SK-N-SH treated with all-trans-retinoic acid at 6 μM for 48 hours (cell line): Measurements from ENCODE around the gene SERGEF.

ENCODE experiments used
- ATAC-seq: fragments of 200-7000 bp; cut with Tn5 transposase; 3 replicates; pipeline ENCODE4 v1.9.1; 2020; ENCODE audit warnings: mild to moderate bottlenecking, moderate library complexity
- ARNTL ChIP-seq: fragments of 450-650 bp; formaldehyde crosslinking; IDR thresholded peaks from 2 replicates; pipeline ENCODE4 v1.5.0; 2020; ENCODE audit warnings: low read depth, mild to moderate bottlenecking, moderate library complexity, borderline replicate concordance
- CSDC2 ChIP-seq: fragments of 250-450 bp; sonication (Bioruptor Pico); IDR thresholded peaks from 2 replicates; pipeline ENCODE4 v1.5.0; 2020; ENCODE audit warnings: mild to moderate bottlenecking, moderate library complexity
- ESRRG ChIP-seq: fragments of 250-450 bp; sonication (Bioruptor Pico); IDR thresholded peaks from 2 replicates; pipeline ENCODE4 v1.6.1; 2021; ENCODE audit warnings: mild to moderate bottlenecking
- ISL1 ChIP-seq: fragments of 250-450 bp; sonication (Bioruptor Pico); IDR thresholded peaks from 2 replicates; pipeline ENCODE4 v2.1.2; 2022; ENCODE audit warnings: mild to moderate bottlenecking, moderate library complexity
- OSR1 ChIP-seq: fragments of 250-450 bp; sonication (Bioruptor Pico); IDR thresholded peaks from 2 replicates; pipeline ENCODE4 v1.8.0; 2022; ENCODE audit warnings: moderate library complexity, mild to moderate bottlenecking, inconsistent platforms
- PPARA ChIP-seq: fragments of 250-450 bp; sonication (Bioruptor Pico); IDR thresholded peaks from 2 replicates; pipeline ENCODE4 v1.5.0; 2020; ENCODE audit warnings: mild to moderate bottlenecking, borderline replicate concordance
- RARB ChIP-seq: fragments of 250-450 bp; sonication (Bioruptor Pico); IDR thresholded peaks from 2 replicates; pipeline ENCODE4 v1.8.0; 2021; ENCODE audit warnings: mild to moderate bottlenecking, moderate library complexity
- SNAI2 ChIP-seq: fragments of 250-450 bp; sonication (Bioruptor Pico); IDR thresholded peaks from 2 replicates; pipeline ENCODE4 v1.5.0; 2020; ENCODE audit warnings: mild to moderate bottlenecking, moderate library complexity
- TCF4 ChIP-seq: fragments of 250-450 bp; sonication (Bioruptor Pico); IDR thresholded peaks from 2 replicates; pipeline ENCODE4 v1.8.0; 2021; ENCODE audit warnings: mild to moderate bottlenecking, moderate library complexity, borderline replicate concordance
- TOX ChIP-seq: fragments of 250-450 bp; sonication (Bioruptor Pico); IDR thresholded peaks from 2 replicates; pipeline ENCODE4 v1.8.0; 2021; ENCODE audit warnings: mild to moderate bottlenecking, moderate library complexity, borderline replicate concordance
- ZC3H10 ChIP-seq: fragments of 250-450 bp; sonication (Bioruptor Pico); IDR thresholded peaks from 2 replicates; pipeline ENCODE4 v1.5.1; 2021; ENCODE audit warnings: mild to moderate bottlenecking, moderate library complexity
- ZFP3 ChIP-seq: fragments of 250-450 bp; sonication (Bioruptor Pico); IDR thresholded peaks from 2 replicates; pipeline ENCODE4 v1.5.0; 2020; ENCODE audit warnings: mild to moderate bottlenecking, moderate library complexity
- ZFP30 ChIP-seq: fragments of 450-650 bp; formaldehyde crosslinking; IDR thresholded peaks from 2 replicates; pipeline ENCODE4 v1.5.0; 2022; ENCODE audit warnings: mild to moderate bottlenecking, moderate library complexity
- ZNF565 ChIP-seq: fragments of 450-650 bp; formaldehyde crosslinking; conservative IDR thresholded peaks from 2 replicates; pipeline ENCODE4 v1.5.0; 2020; ENCODE audit warnings: low read depth, mild to moderate bottlenecking, moderate library complexity
- ZNF70 ChIP-seq: fragments of 450-650 bp; formaldehyde crosslinking; IDR thresholded peaks from 2 replicates; pipeline ENCODE4 v1.5.0; 2020; ENCODE audit warnings: mild to moderate bottlenecking, moderate library complexity
- ZNF8 ChIP-seq: fragments of 450-650 bp; formaldehyde crosslinking; IDR thresholded peaks from 2 replicates; pipeline ENCODE4 v1.5.0; 2020; ENCODE audit warnings: mild to moderate bottlenecking, moderate library complexity
- TF ChIP-seq, protein P1 (sequence below): fragments of 250-450 bp; sonication (Bioruptor Pico); IDR thresholded peaks from 2 replicates; pipeline ENCODE4 v1.5.0; 2020; ENCODE audit warnings: mild to moderate bottlenecking, moderate library complexity
- TF ChIP-seq, protein P2 (sequence below): fragments of 250-450 bp; sonication (Bioruptor Pico); IDR thresholded peaks from 2 replicates; pipeline ENCODE4 v1.8.0; 2021; ENCODE audit warnings: low read depth, mild to moderate bottlenecking, moderate library complexity, borderline replicate concordance
- TF ChIP-seq, protein P3 (sequence below): fragments of 250-450 bp; sonication (Bioruptor Pico); IDR thresholded peaks from 2 replicates; pipeline ENCODE4 v1.5.1; 2021; ENCODE audit warnings: mild to moderate bottlenecking, moderate library complexity
- TF ChIP-seq, protein P4 (sequence below): fragments of 250-450 bp; sonication (Bioruptor Pico); IDR thresholded peaks from 2 replicates; pipeline ENCODE4 v1.5.1; 2020; ENCODE audit warnings: low read depth, mild to moderate bottlenecking, moderate library complexity

SERGEF gene

DNA sequence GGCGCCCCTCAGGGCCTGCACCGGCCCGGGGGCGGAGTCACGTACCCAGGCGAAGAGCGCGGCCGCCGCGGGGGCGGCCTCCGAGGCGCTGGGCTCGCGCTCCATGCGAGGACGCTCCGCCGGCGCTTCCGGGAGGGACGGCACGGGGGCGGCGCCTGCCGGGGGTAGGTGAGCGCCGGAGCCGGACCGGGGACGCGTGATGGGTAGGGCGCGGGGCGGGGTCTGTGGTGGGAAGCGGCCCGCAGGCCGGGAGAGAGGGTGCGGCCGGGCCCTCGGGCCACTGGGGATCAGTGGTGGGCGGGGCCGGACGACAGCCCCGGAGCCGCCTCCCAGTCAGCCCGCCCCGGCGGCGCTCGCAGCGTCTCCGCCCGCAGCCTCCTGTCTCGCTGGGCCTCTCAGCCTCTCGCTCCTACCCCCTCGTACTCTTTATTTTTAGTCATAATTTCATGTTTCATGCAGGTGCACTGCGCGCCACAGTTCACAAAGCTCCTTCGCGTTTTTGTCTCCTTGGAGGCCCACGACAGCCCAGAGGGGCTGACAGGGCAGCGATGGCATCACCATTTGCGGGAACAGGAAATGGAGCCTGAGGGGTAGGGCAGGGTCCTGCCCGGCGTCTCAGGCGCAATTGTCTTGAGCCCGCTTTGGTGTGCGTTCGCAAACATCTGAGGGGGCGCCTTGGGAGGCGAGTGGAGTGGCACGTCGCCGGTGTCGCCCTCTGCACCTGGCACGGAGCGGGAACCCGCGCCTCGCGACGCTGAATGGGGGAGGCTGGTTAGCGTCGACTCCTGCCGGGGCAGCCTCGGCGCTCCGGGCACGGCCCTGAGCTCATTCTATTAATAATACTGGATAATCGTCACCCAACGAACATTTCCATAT is at the start of gene SERGEF:
SERGEF (minus strand) TSS at position 142 of the 876 bp plus-strand sequence; CDS start at position 105, 37 bp downstream.
- ATAC-seq: peak; percentile 94
- TF ChIP-seq CSDC2 (CRISPR knock-in tag) (no peak), PPARA (CRISPR knock-in tag) (no peak), TCF4 (CRISPR knock-in tag) (no peak), ZNF565 (CRISPR knock-in tag) (no peak), ZNF70 (CRISPR knock-in tag) (no peak; the same call in 1 of the 2 replicates), ISL1 (CRISPR knock-in tag) (no peak), RARB (no peak), ZC3H10 (CRISPR knock-in tag) (no peak), TOX (CRISPR knock-in tag) (no peak), ARNTL (no peak), OSR1 (CRISPR knock-in tag) (no peak), ESRRG (CRISPR knock-in tag) (no peak), ZNF8 (CRISPR knock-in tag) (no peak)
- TF ChIP-seq, protein P1, sequence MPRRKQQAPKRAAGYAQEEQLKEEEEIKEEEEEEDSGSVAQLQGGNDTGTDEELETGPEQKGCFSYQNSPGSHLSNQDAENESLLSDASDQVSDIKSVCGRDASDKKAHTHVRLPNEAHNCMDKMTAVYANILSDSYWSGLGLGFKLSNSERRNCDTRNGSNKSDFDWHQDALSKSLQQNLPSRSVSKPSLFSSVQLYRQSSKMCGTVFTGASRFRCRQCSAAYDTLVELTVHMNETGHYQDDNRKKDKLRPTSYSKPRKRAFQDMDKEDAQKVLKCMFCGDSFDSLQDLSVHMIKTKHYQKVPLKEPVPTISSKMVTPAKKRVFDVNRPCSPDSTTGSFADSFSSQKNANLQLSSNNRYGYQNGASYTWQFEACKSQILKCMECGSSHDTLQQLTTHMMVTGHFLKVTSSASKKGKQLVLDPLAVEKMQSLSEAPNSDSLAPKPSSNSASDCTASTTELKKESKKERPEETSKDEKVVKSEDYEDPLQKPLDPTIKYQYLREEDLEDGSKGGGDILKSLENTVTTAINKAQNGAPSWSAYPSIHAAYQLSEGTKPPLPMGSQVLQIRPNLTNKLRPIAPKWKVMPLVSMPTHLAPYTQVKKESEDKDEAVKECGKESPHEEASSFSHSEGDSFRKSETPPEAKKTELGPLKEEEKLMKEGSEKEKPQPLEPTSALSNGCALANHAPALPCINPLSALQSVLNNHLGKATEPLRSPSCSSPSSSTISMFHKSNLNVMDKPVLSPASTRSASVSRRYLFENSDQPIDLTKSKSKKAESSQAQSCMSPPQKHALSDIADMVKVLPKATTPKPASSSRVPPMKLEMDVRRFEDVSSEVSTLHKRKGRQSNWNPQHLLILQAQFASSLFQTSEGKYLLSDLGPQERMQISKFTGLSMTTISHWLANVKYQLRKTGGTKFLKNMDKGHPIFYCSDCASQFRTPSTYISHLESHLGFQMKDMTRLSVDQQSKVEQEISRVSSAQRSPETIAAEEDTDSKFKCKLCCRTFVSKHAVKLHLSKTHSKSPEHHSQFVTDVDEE (CRISPR knock-in tag): no peak
- TF ChIP-seq, protein P2, sequence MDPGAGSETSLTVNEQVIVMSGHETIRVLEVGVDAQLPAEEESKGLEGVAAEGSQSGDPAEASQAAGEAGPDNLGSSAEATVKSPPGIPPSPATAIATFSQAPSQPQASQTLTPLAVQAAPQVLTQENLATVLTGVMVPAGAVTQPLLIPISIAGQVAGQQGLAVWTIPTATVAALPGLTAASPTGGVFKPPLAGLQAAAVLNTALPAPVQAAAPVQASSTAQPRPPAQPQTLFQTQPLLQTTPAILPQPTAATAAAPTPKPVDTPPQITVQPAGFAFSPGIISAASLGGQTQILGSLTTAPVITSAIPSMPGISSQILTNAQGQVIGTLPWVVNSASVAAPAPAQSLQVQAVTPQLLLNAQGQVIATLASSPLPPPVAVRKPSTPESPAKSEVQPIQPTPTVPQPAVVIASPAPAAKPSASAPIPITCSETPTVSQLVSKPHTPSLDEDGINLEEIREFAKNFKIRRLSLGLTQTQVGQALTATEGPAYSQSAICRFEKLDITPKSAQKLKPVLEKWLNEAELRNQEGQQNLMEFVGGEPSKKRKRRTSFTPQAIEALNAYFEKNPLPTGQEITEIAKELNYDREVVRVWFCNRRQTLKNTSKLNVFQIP: no peak
- TF ChIP-seq, protein P3, sequence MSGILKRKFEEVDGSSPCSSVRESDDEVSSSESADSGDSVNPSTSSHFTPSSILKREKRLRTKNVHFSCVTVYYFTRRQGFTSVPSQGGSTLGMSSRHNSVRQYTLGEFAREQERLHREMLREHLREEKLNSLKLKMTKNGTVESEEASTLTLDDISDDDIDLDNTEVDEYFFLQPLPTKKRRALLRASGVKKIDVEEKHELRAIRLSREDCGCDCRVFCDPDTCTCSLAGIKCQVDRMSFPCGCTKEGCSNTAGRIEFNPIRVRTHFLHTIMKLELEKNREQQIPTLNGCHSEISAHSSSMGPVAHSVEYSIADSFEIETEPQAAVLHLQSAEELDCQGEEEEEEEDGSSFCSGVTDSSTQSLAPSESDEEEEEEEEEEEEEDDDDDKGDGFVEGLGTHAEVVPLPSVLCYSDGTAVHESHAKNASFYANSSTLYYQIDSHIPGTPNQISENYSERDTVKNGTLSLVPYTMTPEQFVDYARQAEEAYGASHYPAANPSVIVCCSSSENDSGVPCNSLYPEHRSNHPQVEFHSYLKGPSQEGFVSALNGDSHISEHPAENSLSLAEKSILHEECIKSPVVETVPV (CRISPR knock-in tag): no peak
- TF ChIP-seq, all 23 proteins: peak for 0

DNA sequence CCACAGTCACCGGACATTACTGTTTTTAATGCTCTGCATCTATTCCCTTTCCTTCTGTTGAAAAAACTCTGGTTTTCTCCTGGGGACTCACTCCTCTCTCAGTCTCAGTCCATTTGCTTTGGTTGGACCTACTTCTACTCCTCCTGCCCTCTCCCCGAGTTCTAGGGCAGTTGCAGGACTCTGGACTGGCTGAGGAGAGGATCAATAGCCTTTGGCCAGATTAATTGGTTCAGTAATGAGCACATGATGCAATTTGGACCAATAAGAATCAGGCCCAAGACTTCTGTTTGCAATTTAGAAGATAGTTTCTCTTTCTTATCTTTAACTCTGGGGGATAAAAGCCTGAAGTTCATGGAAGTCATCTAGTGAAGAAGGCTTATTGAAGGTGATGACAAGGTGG is 48.5 kb upstream of the SERGEF start:
- TF ChIP-seq PPARA (CRISPR knock-in tag): no peak
- no peak for TF ChIP-seq ESRRG (CRISPR knock-in tag)
- TF ChIP-seq, protein P4, sequence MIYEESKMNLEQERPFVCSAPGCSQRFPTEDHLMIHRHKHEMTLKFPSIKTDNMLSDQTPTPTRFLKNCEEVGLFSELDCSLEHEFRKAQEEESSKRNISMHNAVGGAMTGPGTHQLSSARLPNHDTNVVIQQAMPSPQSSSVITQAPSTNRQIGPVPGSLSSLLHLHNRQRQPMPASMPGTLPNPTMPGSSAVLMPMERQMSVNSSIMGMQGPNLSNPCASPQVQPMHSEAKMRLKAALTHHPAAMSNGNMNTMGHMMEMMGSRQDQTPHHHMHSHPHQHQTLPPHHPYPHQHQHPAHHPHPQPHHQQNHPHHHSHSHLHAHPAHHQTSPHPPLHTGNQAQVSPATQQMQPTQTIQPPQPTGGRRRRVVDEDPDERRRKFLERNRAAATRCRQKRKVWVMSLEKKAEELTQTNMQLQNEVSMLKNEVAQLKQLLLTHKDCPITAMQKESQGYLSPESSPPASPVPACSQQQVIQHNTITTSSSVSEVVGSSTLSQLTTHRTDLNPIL (CRISPR knock-in tag): no peak
- ATAC-seq: no peak

DNA sequence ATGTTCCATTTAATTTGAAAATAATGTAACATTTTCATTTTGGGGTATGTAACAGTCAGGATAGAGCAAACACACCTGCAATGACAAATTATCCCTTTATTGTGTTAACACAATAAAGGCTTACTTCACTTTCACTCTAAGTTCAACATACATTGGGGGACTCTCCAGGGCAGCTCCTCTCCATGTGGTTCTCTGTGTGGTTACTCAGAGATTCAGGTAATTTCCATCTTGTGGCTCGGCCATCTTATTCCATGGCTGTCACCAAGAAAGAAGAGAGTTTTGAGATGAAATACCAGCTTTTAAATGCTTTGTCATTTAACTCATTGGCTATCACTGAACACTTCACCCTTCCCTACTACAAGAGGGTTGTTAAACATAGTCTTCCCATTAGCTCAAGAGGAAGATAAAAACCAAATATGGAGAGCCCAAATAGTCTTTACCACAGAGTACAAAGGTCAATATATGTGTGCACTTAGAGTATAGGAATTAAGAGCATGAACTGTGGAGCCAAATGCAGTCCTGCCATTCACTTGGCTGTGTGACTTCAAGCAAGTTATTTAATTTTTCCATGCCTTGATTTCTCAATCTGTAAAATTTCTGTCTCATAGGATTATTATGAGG is 43.8 kb upstream of the SERGEF start:
- TF ChIP-seq TCF4 (CRISPR knock-in tag): no peak
- TF ChIP-seq ZFP3: no peak
- no peak for ATAC-seq

DNA sequence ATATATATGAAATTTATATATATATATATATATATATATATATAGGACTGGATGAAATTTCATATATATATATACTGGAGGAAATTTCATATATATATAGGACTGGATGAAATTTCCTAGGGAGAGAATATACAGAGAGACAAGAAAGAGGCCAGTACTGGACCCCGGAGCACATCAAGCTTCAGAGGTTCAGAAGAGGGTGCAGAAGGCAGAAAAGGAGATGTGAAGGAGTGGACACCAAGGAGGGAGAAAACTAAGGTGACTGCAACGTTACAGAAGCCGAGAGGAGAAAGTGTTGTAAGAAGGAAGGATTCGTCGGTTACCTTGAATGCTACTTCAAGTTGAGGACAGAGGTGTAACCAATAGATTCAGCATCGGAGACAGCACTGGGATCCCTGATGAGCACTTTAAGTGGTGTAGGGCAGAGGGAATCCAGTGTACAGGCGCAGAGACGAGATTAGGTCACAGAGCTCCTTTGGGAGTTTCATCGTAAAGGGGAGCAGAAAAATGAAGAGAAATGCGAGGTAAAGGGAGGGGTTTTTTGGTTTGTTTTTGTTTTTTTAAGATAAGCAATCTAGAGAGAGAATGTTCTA is 41.8 kb upstream of the SERGEF start:
- ATAC-seq: no peak
- TF ChIP-seq SNAI2: no peak
- no peak for TF ChIP-seq TOX (CRISPR knock-in tag)
- no peak for TF ChIP-seq OSR1 (CRISPR knock-in tag)
- TF ChIP-seq, protein P3 (CRISPR knock-in tag): no peak
- TF ChIP-seq, protein P1 (CRISPR knock-in tag): no peak
- no peak for TF ChIP-seq ZFP30 (CRISPR knock-in tag)
- TF ChIP-seq ZNF70 (CRISPR knock-in tag): no peak
- no peak for TF ChIP-seq PPARA (CRISPR knock-in tag)
- TF ChIP-seq CSDC2 (CRISPR knock-in tag): no peak
- TF ChIP-seq, protein P2: no peak
